Keratinocyte (primary cell): ENCODE results near the gene TMEM100.

Source experiments
- CTCF ChIP-seq, 3 experiments: IDR thresholded peaks in 1 of 3; conservative IDR thresholded peaks in 1 of 3; optimal IDR thresholded peaks in 1 of 3; 2 replicates in 2 of 3; 3 replicates in 1 of 3; pipeline versions ENCODE3 to v1.5.1; 2011; ENCODE audit warnings: low read length in 3 of 3, mild to moderate bottlenecking in 3 of 3, moderate library complexity in 2 of 3, control low read depth in 1 of 3, inconsistent platforms in 1 of 3; ENCODE audit not compliant: insufficient read depth in 2 of 3; ENCODE audit errors: extremely low read depth in 1 of 3
- EZH2 ChIP-seq: IDR thresholded peaks from one replicate; pipeline ENCODE4 v1.6.1; 2012; ENCODE audit warnings: inconsistent platforms, mild to moderate bottlenecking, low read length, moderate library complexity

- TF ChIP-seq CTCF (optimal IDR thresholded peaks at IDR 0.05 in 1 of 3, IDR thresholded peaks at IDR 0.05 in 1 of 3, conservative IDR thresholded peaks at IDR 0.05 in 1 of 3; ENCODE audit: extremely low read depth in 1 of 3, insufficient read depth in 2 of 3, low read length in 3 of 3) (no peak), EZH2 (no peak)
Observed at GRCh38 chr17:55672585-55673501, 49.8 kb downstream of the TMEM100 start.
